Fibroblast of skin of right quadriceps (primary cell): ENCODE data around the gene PSMD8.
"Not testable (repeated sequence)": the region's sequence is repeated elsewhere in the genome, so short reads cannot be mapped to it uniquely, and the experiment has no call there.

Experiments
- DNase-seq: peaks from one replicate; pipeline ENCODE4 v3.0.0-alpha.2; 2013

Gene PSMD8

GRCh38 chr19:38388349-38389100, 14.2 kb downstream of the PSMD8 start, which contains the start of gene SPRED3:
TSS of gene SPRED3 (plus strand) at chr19:38388697. CDS start at chr19:38390303, 1,606 bp downstream.
- DNase-seq: no peak

DNA sequence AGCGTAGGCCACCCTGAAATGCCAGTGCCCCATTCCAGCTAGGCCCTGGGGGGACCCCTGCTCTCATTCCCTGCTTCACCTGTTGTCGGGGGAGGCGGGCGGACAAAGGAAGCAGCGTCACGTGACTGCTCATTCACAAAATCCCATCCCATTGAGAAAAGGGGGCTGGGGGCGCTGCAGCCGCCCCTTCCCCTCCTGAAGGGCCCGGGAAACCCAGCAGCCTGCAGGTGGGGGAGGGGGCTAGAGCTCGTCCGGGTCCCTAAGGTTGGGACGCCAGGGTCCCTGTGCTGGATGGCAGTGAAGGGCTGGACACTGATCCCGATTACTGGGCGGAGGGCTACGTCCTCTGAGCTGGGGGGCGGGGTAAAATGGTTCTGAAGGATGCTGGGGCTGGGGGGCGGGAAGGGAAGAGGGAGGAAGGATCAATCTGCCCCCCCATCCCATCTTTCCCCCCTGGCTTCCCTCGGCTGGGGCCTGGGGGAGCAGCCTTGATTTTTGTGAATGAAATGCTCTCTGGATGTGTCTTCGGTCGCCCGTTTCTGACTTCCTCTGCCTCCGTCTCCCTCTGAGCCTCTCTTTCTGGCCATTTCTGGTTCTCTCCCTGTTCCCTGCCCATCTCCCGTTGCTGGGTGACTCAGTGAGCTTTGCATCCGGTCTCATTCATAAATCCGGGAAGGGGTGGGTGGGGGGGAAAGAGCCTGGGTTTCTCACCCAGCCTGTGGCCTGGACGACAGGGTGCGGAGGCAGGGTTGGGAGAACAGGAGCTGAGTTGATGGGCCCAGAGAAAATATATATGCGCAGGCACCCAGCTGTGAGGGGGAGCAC, 14.9 kb downstream of the PSMD8 start:
- peak; percentile 86 for DNase-seq

DNA sequence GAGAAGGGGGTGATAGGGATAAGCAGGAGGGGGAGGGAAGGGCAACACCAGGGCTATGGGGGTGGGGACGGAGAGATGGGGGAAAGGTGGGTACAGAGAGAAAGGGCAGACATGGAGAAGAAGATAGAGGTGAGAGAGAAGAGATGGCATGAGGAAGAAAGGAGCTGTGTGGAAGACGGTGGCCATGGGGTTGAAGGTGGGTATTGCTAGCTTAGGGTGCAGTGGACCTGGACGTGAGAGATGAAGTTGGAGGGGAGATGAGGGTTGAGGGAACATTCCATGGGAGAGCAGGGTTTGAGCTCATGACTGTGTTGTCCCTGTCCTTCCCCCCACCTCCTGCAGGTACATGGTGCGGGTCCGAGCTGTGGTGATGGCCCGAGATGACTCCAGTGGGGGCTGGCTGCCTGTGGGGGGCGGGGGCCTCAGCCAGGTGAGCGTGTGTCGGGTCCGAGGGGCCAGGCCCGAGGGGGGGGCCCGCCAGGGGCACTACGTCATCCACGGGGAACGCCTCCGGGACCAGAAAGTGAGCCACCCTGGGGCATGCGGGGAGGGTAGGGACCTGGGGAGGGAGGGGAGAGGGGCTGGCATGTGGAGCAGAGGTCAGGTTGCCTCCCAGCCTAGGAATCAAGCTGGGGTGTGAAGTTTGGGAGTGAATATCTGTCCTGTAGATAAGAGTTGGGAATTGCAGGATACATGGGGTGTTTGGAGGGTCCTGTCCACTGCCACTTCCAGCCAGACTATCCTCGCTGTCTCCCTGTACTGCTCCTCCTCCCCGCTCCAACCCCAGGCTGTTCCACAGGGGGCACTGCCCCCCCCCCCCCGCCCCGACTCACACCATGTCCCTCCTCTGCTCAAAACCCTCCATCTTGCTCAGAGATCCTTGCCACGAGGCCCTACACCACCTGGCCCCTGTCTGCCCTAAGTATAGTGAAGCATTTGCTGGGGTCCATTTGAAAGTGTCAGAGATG, 15.9 kb downstream of the PSMD8 start:
- no peak for DNase-seq

- no peak for DNase-seq
Measured at GRCh38 chr19:38391911-38392464, 17.6 kb downstream of the PSMD8 start.

- peak; percentile 38 for DNase-seq
Measured at GRCh38 chr19:38392707-38393308, 18.4 kb downstream of the PSMD8 start.

GRCh38 chr19:38394488-38394887, 20.1 kb downstream of the PSMD8 start:
- peak; percentile 62 for DNase-seq

- DNase-seq: no peak
Measured at GRCh38 chr19:38395381-38396114, 21.2 kb downstream of the PSMD8 start.

DNA sequence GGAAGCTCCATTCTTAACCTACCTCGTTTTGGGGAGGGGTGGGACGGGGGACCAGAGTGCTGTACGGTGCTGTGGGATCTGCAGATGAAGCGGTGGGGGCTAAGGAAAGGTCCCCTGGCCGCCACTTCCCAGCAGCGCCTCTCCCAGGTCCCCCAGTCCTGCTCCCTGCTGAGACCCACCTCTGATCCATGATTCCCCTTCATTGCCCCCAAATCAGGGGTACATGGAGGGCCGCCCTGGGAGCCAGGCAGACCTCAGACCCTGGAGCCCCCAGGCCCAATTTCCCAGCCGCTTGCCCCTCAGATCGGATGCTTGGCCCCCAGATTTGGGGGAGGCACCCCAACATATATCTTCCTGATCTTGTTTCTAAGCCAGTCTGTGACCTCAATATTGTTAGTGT, 24.7 kb downstream of the PSMD8 start:
- DNase-seq: no peak

- DNase-seq: no peak
Measured at GRCh38 chr19:38399537-38399936, 25.2 kb downstream of the PSMD8 start.

GRCh38 chr19:38400361-38400760, 26.0 kb downstream of the PSMD8 start:
- DNase-seq: no peak

- DNase-seq: peak; percentile 40
Measured at GRCh38 chr19:38401148-38401547, 26.8 kb downstream of the PSMD8 start.

GRCh38 chr19:38402623-38402966, 28.2 kb downstream of the PSMD8 start:
- DNase-seq: no peak

DNA sequence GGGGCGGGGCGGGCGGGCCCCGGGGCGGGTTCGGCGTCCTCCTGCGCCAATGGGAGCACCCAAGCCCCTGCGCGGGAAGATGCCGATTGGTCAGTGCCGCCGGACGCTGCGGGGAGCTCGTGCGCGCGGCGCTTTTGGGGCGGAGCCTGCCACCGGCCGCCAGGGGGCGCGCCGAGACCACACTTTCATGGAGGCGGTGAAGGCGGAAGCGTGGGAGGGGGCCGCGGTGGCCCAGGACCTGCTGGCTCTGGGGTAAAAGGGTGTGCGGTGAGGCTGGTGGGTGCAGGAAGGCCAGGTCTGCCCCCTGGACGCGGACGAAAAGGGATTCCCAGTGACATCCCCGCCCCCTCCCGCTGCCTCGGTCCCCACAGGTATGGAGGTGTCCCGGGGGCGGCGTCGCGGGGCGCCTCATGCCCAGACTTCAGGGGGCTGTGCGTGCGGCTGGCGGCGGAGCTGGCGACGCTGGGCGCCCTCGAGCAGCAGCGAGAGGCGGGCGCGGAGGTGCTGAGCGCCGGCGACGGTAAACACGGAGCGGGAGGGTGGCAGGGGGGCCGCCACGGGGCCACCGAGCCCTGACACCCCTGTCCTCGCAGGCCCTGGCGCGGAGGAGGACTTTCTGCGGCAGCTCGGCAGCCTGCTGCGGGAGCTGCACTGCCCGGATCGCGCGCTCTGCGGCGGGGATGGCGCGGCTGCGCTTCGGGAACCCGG, 28.8 kb downstream of the PSMD8 start, which contains the start of gene FAM98C:
Gene FAM98C, plus strand, starts transcription at position 127 of the 708 bp plus-strand sequence. Its CDS starts 61 bp downstream, at position 188.
- peak; percentile 96 for DNase-seq

DNA sequence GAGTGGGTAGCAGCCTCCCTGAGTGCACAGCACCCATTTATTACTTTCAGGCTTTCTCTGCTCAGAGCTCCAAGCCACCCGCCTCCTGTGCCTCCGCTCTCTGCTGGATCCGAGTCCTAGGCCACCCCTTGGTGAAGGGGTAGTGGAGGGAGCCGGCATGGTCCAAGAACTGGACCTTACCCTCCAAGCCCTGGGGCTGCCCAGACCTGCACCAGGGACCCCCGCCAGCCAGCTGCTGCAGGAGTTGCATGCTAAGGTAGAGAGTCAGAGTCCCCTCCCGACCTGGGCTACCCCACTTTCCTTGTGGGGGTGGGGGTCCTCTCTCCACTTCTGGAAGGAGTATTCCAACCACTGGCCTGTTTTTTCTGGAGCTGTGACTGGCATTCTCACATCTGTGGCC, 30.5 kb downstream of the PSMD8 start:
- no peak for DNase-seq

GRCh38 chr19:38405276-38405675, 30.9 kb downstream of the PSMD8 start:
- no peak for DNase-seq

GRCh38 chr19:38409631-38410133, 35.3 kb downstream of the PSMD8 start:
- DNase-seq: peak; percentile 58

DNA sequence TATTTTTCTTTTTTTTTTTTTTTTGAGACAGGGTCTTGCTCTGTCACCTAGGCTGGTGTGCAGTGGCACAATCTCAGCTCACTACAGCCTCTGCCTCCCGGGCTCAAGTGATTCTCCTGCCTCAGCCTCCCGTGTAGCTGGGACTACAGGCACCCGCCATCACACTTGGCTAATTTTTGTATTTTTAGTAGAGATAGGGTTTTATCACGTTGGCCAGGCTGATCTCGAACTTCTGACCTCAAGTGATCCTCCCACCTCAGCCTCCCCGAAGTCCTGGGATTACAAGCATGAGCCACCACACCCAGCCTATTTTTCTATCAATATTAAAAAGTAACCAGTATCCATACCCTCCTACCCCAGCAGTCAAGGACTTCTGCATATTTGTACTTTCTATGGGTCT, 36.0 kb downstream of the PSMD8 start:
- DNase-seq: not testable (repeated sequence)

GRCh38 chr19:38411041-38411712, 36.8 kb downstream of the PSMD8 start:
- no peak for DNase-seq

DNA sequence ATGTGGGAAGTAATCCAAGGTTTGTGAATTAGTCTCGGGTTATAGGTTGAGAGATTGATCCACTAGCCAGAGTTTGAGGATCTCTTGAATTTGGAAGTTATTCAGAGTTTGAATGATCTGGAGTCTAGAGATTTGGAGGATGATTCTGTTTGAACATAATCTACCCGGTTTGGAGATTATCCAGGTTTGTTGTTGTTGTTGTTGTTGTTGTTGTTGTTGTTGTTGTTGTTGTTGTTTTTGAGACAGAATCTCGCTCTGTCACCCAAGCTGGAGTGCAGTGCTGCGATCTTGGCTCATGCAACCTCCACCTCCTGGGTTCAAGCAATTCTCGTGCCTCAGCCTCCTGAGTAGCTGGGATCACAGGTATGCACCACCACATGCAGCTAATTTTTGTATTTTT, 37.5 kb downstream of the PSMD8 start:
- not testable (repeated sequence) for DNase-seq

DNA sequence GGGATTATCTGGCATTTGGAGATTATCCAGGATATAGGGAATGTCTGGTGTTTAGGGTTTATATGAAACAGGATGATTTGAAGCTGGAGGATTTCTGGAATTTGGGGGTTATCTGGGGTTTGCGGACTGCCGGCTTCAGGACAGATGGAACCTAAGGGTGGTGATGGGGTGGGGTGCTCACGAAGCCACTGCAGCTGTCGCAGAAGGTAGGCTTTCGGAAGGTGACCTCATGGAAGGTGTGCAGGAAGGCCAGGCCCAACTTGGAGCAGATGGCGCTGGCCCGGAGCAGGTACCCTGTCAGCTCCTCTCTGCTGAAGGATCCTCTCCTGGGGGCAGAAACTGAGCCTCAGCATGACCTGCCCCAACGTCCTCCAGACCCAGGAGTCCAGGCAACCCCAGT, 38.1 kb downstream of the PSMD8 start:
- DNase-seq: no peak
